Neural crest cell (in vitro differentiated cells): Measurements from ENCODE around the gene SNAI3. TPM values are rescaled to one million over a fixed set of nuclear protein-coding genes. Genes with fewer than 3 reads are reported as not detected.

ENCODE experiments used
- DNase-seq: peaks from one replicate; pipeline ENCODE4 v3.0.0; 2021; ENCODE audit warnings: low read depth, mixed read lengths, low spot score
- H3K27ac Mint-ChIP-seq: one replicate; pipeline ENCODE4 v1.8.0; 2021; ENCODE audit warnings: mild to moderate bottlenecking, mixed read lengths; ENCODE audit not compliant: unreplicated experiment
- H3K27me3 Mint-ChIP-seq: 2 replicates; pipeline ENCODE4 v1.8.0; 2021; ENCODE audit warnings: low read depth, mild to moderate bottlenecking, mixed read lengths
- H3K36me3 Mint-ChIP-seq: 2 replicates; pipeline ENCODE4 v1.8.0; 2021; ENCODE audit warnings: low read depth, mild to moderate bottlenecking, mixed read lengths
- H3K4me1 Mint-ChIP-seq: 2 replicates; pipeline ENCODE4 v1.8.0; 2021; ENCODE audit warnings: mixed read lengths
- H3K4me3 Mint-ChIP-seq: one replicate; pipeline ENCODE4 v1.8.0; 2021; ENCODE audit warnings: mild to moderate bottlenecking, mixed read lengths
- H3K9me3 Mint-ChIP-seq: 2 replicates; pipeline ENCODE4 v1.8.0; 2021; ENCODE audit warnings: mixed read lengths
- CTCF ChIP-seq: fragments of 200-600 bp; sonication (generic); conservative IDR thresholded peaks from 2 replicates; pipeline ENCODE4 v1.5.0; 2021; ENCODE audit warnings: antibody characterized with exemption, mild to moderate bottlenecking
- total RNA-seq: library from RNA; stranded (reverse); gene quantifications from 2 replicates; pipeline ENCODE4 v1.2.1, GENCODE V29; 2021

SNAI3 gene
- total RNA-seq, 1 donor from 2014 or later, result not detected

- TF ChIP-seq CTCF, result no peak
- Mint-ChIP-seq H3K27me3 (no peaks in the 10 kb centered on the region), H3K9me3 (no peaks in the 10 kb centered on the region), H3K27ac (no peak overlapping the region), H3K4me1 (no peaks in the 10 kb centered on the region), H3K36me3 (no peaks in the 10 kb centered on the region), H3K4me3 (no peak overlapping the region)
- DNase-seq, result no peak
These were observed 47.5 kb upstream of the SNAI3 start for GRCh38 chr16:88733630-88734360.

GRCh38 chr16:88732961-88733294 lies 46.6 kb upstream of the SNAI3 start:
- DNase-seq, result no peak
- Mint-ChIP-seq H3K36me3 (no peaks in the 10 kb centered on the region), H3K4me3 (no peak overlapping the region), H3K27ac (no peak overlapping the region), H3K27me3 (no peaks in the 10 kb centered on the region), H3K4me1 (no peaks in the 10 kb centered on the region), H3K9me3 (no peaks in the 10 kb centered on the region)
- no peak for TF ChIP-seq CTCF

- no peak for DNase-seq
- Mint-ChIP-seq H3K9me3 (no peaks in the 10 kb centered on the region), H3K4me1 (no peaks in the 10 kb centered on the region), H3K36me3 (no peaks in the 10 kb centered on the region), H3K27ac (no peak overlapping the region), H3K27me3 (no peaks in the 10 kb centered on the region), H3K4me3 (no peak overlapping the region)
- TF ChIP-seq CTCF, result no peak
These were observed 46.1 kb upstream of the SNAI3 start for GRCh38 chr16:88732172-88732960.

GRCh38 chr16:88731699-88732098 lies 45.4 kb upstream of the SNAI3 start:
- no peaks in the 10 kb centered on the region for H3K4me1 Mint-ChIP-seq
- DNase-seq, result no peak
- H3K9me3 Mint-ChIP-seq, result no peaks in the 10 kb centered on the region
- no peaks in the 10 kb centered on the region for H3K27me3 Mint-ChIP-seq
- H3K4me3 Mint-ChIP-seq, result no peak overlapping the region
- H3K36me3 Mint-ChIP-seq, result no peaks in the 10 kb centered on the region
- H3K27ac Mint-ChIP-seq, result no peak overlapping the region
- no peak for TF ChIP-seq CTCF

DNA sequence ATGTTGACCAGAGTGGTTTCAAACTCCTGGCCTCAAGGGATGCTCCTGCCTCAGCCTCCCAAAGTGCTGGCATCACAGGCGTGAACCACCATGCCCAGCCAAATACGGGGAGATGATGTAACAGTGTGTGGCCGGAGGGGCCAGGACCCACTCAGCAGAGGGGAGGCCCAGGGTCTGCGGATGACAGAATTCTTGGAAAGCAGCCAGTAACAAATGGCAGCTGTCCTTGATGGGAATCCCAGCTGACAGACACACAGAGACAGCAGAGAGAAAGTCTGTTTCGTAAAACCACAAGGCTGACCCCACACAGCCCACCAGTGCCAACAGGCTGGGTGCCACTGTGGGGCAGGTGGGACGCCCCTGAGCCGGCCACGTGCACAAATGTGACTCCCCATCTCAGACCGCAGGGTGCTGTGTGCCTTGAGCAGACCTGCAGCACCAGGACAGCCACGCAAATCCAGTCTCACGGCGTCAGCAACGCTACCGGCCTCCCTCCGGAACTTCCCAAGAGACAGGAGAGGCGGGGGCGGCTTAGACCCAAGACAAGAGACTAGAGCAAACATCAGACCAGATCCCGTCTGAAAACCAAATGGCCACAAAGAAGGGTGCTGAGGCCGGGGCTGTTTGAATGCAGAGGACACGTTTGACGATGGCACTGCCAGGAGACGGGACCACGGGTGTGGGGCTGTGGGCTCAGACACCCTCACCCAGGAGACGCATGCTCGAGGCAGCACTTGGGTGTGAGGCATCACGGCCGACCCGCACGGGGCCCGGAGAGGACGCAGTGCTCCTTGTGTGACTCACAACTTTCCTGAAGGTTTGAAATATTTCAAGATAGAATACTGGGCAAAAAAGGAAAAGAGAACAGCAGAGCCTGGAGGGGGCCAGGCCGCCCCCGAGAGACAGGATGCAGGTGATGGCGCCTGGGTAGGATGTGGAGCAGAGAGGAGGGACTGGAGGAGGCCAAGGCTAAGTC lies 44.6 kb upstream of the SNAI3 start:
- Mint-ChIP-seq H3K27me3 (no peaks in the 10 kb centered on the region), H3K4me3 (no peak overlapping the region), H3K9me3 (no peaks in the 10 kb centered on the region), H3K4me1 (no peaks in the 10 kb centered on the region), H3K36me3 (no peaks in the 10 kb centered on the region), H3K27ac (peak overlapping the region; percentile 19)
- no peak for DNase-seq
- no peak for TF ChIP-seq CTCF
